C4-2B (cell line): Measurements from ENCODE around the gene COG6.

Experiments
- CTCF ChIP-seq: fragments of 450-650 bp; conservative IDR thresholded peaks from 2 replicates; pipeline ENCODE4 v1.5.1; 2017; ENCODE audit warnings: mild to moderate bottlenecking
- ZFX ChIP-seq: fragments of 450-650 bp; IDR thresholded peaks from 2 replicates; pipeline ENCODE4 v1.6.1; 2017

- no peak for TF ChIP-seq CTCF
- no peak for TF ChIP-seq ZFX
Observed at GRCh38 chr13:39682788-39683187, 27.3 kb downstream of the COG6 start.
